Endothelial cell (in vitro differentiated cells): ENCODE measurements around the gene C1RL. TPM values are rescaled to one million over a fixed set of nuclear protein-coding genes. Genes with fewer than 3 reads are reported as not detected.

ENCODE experiments used
- DNase-seq: peaks from one replicate; pipeline ENCODE4 v3.0.0; 2021; ENCODE audit warnings: low spot score
- H3K27ac Mint-ChIP-seq: one replicate; pipeline ENCODE4 v1.8.0; 2021; ENCODE audit warnings: mixed read lengths, inconsistent platforms; ENCODE audit not compliant: unreplicated experiment
- H3K27me3 Mint-ChIP-seq: one replicate; pipeline ENCODE4 v1.8.0; 2021; ENCODE audit warnings: mild to moderate bottlenecking, moderate library complexity, mixed read lengths, inconsistent platforms; ENCODE audit not compliant: unreplicated experiment
- H3K36me3 Mint-ChIP-seq: one replicate; pipeline ENCODE4 v1.8.0; 2021; ENCODE audit warnings: mild to moderate bottlenecking, low read depth, mixed read lengths, inconsistent platforms; ENCODE audit not compliant: unreplicated experiment
- H3K4me1 Mint-ChIP-seq: one replicate; pipeline ENCODE4 v1.8.0; 2021; ENCODE audit warnings: mild to moderate bottlenecking, mixed read lengths, inconsistent platforms; ENCODE audit not compliant: unreplicated experiment
- H3K4me3 Mint-ChIP-seq: one replicate; pipeline ENCODE4 v1.8.0; 2021; ENCODE audit warnings: mild to moderate bottlenecking, mixed read lengths, inconsistent platforms; ENCODE audit not compliant: unreplicated experiment
- H3K9me3 Mint-ChIP-seq: one replicate; pipeline ENCODE4 v1.8.0; 2021; ENCODE audit warnings: mixed read lengths, inconsistent platforms; ENCODE audit not compliant: unreplicated experiment
- CTCF ChIP-seq: fragments of 200-600 bp; sonication (generic); IDR thresholded peaks from one replicate; pipeline ENCODE4 v1.5.0; 2021; ENCODE audit warnings: antibody characterized with exemption; ENCODE audit not compliant: unreplicated experiment
- total RNA-seq: library from RNA; stranded (reverse); fragmentation: NEBNext Ultra II Directional; extraction: Animal tissue kit (Norgen Biotek cat#: 25700); gene quantifications from one replicate; pipeline ENCODE4 v1.2.1, GENCODE V29; 2021; ENCODE audit not compliant: unreplicated experiment

The C1RL gene
- total RNA-seq, 1 donor from 2014 or later: 62.3 TPM

DNA sequence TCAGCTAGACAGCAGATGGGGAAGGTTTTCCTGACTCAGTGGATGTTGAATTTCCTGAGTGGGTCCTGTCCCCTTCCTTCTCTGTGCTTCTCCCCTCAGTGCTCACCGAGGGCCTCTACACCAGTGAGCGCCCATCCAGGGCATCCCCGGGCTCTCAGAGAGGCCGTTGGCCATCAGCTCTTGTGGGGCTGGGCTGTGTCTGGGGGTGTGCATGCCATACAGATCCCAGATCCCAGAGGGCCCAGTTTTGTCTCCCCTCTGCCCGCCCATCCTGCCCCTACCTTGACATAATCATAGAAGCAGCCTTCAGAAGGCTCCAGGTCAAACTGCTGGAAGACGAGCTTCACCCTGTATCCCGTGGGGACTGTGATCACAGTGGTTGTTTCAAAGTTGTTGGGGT lies 17.8 kb downstream of the C1RL start:
- peaks cover 6% of the 10 kb centered on the region for H3K36me3 Mint-ChIP-seq
- H3K9me3 Mint-ChIP-seq: no peaks in the 10 kb centered on the region
- H3K27me3 Mint-ChIP-seq: peaks cover 11% of the 10 kb centered on the region
- no peak overlapping the region for H3K4me3 Mint-ChIP-seq
- H3K4me1 Mint-ChIP-seq: peaks cover 13% of the 10 kb centered on the region
- no peak for DNase-seq
- no peak for TF ChIP-seq CTCF
- no peak overlapping the region for H3K27ac Mint-ChIP-seq

DNA sequence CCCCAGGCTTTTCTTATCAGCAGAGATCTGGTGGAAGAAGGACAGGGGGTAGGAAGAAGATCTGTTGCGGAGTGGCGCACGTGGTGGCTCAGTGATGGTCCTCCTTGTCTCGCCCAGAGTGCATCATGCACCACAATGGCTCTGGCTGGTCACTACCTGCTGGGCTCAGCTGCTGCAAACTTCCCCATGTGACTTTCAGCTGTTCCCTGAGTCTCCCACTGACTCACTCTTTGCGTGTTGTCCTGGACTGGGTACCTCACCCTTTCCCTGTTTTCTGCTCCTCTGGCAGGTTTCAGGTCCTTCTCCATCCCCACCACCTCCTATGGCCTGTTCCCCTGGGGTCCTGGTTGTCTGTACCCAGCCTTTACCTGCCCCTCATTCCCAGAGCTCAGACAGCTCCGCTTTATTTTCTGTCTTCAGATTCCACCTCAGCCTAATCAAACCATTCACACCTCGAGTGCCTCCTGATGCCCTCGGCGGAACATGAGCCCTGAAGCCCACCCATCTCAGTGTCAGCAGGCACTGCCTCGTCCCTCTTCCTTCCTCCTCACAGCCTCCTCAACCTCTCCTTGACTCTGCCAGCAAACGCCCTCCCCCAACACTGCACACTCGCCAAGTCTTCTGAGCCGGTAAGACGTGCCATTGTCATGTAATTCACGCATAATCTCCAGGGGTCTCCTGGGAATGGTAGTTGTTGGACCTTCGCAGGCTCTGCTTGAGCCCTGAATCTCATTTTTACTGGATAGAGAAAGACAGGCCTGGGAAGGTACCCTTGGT lies 18.6 kb downstream of the C1RL start:
- no peak for TF ChIP-seq CTCF
- Mint-ChIP-seq H3K9me3 (no peaks in the 10 kb centered on the region), H3K27me3 (peaks cover 11% of the 10 kb centered on the region), H3K36me3 (peaks cover 6% of the 10 kb centered on the region), H3K27ac (no peak overlapping the region), H3K4me3 (no peak overlapping the region), H3K4me1 (peaks cover 13% of the 10 kb centered on the region)
- DNase-seq: no peak

GRCh38 chr12:7089196-7089871 lies 19.7 kb downstream of the C1RL start:
- peaks cover 11% of the 10 kb centered on the region for H3K27me3 Mint-ChIP-seq
- no peak for TF ChIP-seq CTCF
- H3K9me3 Mint-ChIP-seq: no peaks in the 10 kb centered on the region
- no peak for DNase-seq
- no peak overlapping the region for H3K4me3 Mint-ChIP-seq
- peaks cover 13% of the 10 kb centered on the region for H3K4me1 Mint-ChIP-seq
- no peak overlapping the region for H3K27ac Mint-ChIP-seq
- H3K36me3 Mint-ChIP-seq: peaks cover 6% of the 10 kb centered on the region

DNA sequence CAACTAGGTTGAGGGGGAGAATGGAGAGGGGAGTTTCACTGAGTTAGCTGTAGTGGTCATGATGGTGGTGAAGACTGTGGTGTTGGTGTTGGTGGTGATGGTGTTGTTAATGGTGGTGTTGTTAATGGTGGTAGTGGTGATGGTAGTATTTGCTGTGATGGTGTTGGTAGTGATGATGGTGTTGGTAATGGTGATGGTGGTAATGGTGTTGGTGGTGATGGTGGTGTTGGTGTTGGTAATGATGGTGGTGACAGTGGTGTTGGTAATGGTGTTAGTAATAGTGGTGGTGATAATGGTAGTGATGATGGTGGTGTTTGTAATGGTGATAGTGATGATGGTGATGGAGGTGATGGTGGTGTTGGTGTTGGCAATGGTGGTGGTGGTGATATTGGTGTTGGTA lies 25.9 kb downstream of the C1RL start:
- Mint-ChIP-seq H3K4me1 (no peaks in the 10 kb centered on the region), H3K36me3 (peaks cover 9% of the 10 kb centered on the region), H3K27me3 (peaks cover 9% of the 10 kb centered on the region), H3K9me3 (peaks cover 3% of the 10 kb centered on the region), H3K27ac (no peak overlapping the region), H3K4me3 (peak overlapping the region; percentile 33)
- no peak for TF ChIP-seq CTCF
- no peak for DNase-seq

GRCh38 chr12:7081037-7081436 lies 28.0 kb downstream of the C1RL start:
- Mint-ChIP-seq H3K4me3 (no peak overlapping the region), H3K9me3 (peaks cover 3% of the 10 kb centered on the region), H3K4me1 (peaks cover 4% of the 10 kb centered on the region), H3K36me3 (peaks cover 6% of the 10 kb centered on the region), H3K27ac (no peak overlapping the region), H3K27me3 (peaks cover 12% of the 10 kb centered on the region)
- no peak for DNase-seq
- no peak for TF ChIP-seq CTCF
